ENCODE data around the gene RSKR.
"Not testable (repeated sequence)": the region's sequence is repeated elsewhere in the genome, so short reads cannot be mapped to it uniquely, and the experiment has no call there.

Gene RSKR

DNA sequence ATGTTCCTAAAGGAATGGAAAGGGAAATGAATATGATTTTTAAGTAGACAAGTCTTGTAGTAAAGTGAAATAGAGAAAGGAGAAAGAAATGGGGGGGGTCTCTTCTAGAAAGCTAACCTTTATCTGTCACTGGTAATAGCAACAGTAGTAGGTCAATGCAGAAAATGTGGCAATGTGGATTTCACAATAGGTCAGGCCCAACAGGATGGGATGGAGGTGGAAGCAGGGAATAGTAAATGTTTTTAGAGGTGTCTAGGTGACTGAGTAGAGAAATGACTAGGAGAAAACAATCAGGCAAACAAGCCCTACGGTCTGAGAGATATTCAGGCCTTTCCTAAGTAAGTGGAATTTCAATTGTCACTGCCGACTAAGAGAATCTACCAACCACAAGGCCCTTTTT, 6.0 kb upstream of the RSKR start:
- no peak for DNase-seq

DNA sequence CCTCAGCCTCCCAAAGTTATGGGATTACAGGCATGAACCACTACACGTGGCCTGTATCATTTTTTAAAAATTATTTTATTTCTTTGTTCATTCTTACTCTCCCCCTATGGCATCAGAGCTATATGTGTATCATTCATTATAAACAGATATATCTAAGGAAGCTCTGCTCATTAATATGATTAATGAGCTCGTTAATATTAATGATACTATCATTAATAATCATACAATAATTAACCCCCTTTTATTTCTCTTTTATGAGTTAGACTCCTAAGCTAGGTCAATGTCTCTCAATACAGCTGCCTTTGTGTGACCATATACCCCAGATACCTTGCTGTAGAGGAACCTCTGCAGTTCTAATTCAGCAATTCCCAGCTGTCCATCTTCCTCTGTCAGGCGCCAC, 4.5 kb upstream of the RSKR start:
- DNase-seq: no peak

DNA sequence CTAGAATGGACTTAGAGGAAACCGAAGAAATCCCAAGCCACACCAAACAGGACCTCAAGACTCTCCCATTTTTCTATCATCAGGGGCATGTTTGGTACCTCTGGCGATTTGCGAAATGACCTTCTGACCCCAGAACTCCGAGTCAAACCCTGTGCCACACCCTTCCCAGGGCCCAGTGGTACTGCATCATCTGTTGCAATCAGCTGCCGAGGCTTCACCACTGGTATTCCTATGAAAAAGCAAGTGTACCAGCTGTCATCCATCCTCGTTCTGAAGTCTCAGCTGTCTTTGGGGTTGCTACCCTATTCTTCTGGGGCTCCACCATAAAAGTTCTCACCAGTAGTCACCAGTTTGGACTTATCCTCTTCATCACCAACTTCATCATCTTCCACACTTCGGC, 2.3 kb upstream of the RSKR start:
- DNase-seq: no peak

DNA sequence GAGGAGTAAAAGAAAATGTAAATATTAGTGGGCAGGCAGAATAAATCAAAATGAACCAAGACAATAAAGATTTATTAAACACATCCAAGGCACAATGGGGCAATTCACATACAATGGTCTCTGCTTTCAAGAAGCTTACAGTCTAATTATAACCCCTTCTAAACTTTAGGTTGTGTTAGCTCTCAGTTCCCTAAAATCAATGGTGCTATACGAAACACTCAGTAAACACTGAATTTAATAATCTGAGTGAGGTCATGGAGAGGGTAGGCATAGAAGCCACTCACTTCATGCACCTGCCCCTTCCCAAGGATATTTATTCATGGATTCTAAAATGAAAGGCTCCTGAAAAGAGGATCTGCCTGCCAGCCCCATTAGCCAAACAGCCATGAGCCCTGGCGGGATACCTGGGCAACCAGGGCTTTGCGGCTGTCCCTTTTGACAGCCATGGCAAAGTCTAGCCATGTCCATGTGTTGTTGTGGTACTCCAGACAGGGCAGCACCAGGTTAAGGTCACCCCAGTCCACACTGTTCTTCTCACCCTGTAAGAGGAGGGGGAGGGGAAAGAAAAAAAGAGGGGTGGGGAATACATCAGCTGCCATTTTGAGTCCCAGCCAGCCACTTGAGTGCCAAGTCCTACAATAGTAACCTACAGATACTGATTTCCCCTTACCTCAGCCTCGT, 1.4 kb upstream of the RSKR start:
- no peak for DNase-seq

DNA sequence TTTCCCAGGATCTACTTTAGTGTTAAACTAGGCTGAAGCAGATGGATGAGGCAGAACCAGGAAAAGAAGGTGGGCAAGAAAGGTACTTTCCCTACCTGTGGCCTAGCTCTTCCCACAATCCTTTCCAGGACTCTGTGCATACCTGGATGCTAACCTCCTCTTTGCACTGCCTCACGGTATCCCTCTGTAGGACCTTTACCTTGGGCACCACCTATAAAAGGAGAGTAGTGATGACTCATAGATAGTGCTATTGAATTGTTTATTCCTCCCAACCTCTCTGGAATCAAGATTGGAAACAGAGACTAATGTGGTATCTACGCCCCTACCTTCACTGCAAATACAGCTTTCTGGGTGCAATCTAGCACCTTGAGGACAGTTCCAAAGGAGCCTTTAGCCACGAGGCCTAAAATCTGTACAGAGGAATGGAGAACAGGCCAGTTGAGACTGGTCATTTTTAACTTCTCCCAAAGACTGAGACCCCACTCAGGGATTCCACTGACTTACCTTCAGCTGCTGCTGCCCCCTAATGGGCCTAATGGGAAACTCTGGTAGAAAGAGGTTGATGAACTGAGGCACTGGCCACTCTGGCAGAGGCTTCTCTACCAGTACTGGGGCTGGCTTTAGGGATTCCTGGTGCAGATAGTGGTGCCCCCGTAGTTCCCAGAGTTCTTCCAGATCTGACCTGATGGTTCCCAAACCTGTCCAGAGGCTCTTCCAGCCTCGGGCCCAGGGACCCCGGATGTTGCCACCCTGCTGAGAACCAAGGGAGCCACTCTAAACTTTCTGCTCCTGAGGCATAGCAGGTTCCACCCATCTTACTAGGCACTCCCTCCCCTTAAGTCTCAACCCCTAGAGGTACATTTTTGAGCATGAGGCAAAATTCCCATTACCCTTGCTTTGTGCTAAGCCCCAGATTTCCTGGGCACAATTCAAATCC, 781 bp downstream of the RSKR start:
- peak; percentile 11 for DNase-seq

DNA sequence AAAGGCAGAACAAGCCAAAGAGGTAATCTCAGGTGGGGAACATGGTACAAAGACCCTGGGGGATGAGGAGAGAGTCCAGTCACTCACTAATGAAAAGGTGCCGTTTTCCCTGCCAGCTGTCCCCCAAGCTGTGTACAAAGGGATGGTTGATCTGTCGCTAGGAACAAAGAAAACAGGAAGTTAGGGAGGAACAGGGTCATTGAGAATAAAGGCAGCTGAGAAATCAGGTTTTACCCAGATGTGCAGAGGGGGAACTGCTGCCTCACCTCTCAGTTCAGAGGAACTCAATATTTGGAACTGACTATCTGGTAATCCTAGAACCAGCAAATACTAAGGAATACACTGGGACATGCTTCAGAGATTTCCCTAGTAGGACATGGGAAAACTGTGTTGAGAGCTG, 1.5 kb downstream of the RSKR start:
- no peak for DNase-seq

DNA sequence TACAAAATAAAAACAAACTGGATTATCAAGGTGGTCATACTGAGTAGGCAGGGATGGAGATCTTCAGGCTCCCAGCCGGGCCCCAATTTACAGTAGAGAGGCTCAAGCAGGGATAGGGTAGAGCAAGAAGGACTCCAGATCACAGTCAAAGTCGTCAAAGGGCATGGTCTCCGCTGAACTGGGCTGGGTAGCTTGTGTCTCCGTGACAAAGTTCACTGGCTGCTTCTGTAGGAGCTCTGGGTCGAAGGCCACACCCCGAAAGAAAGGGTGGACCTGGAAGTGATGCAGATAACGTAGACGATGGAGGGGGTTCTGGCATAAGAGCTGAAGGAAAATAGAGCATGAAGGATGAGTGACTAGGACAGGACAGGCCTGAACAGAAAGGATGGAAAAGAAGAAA, 3.6 kb downstream of the RSKR start:
- no peak for DNase-seq

DNA sequence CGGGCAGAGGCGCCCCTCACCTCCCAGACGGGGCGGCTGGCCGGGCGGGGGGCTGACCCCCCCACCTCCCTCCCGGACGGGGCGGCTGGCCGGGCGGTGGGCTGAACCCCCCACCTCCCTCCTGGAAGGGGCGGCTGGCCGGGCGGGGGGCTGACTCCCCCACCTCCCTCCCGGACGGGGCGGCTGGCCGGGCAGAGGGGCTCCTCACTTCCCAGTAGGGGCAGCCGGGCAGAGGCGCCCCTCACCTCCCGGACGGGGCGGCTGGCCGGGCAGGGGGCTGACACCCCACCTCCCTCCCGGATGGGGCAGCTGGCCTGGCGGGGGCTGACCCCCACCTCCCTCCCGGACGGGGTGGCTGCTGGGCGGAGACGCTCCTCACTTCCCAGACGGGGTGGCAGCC, 10.0 kb downstream of the RSKR start:
- DNase-seq: not testable (repeated sequence)

DNA sequence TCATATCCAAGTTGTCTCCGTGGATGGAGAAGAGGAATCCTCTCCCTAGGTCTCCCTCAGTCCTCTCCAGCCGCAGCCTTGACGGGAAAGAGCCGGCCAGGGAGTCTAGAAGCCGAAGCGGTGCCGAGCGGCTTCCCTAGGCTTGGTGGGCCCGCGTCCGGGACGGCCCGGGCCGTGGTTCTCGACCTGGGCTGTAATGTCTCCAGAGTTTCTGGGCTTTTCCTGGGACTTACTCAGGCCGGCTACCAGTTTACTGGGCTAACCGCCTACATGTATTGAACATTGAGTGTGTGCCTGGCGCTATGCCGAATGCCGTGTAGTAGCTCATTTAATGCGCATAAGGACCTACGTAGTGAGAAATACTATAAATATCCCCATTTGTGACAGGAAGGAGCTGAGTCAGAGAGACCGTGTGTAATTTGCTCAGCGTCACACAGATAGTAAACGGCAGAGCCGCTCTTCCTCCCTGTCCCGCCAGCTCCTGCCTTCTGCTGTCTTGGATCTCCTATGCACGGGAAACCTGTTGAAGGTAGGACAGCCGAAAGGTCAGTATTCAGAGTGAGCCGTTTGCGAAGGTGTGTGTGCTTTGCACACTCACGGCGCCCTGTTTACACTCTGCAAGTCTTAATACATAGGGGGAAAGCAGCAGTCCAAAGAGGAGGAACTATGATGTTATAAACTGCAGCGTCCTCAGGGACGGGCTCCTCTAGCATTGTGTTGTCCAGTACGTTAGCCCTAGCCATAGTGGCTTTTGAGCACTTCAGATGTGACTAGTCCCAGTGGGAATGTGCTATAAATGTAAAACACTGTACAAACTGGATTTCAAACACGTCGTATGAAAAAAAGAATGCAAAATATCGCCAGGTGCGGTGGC, 14.4 kb downstream of the RSKR start:
- peak; percentile 56 for DNase-seq

DNA sequence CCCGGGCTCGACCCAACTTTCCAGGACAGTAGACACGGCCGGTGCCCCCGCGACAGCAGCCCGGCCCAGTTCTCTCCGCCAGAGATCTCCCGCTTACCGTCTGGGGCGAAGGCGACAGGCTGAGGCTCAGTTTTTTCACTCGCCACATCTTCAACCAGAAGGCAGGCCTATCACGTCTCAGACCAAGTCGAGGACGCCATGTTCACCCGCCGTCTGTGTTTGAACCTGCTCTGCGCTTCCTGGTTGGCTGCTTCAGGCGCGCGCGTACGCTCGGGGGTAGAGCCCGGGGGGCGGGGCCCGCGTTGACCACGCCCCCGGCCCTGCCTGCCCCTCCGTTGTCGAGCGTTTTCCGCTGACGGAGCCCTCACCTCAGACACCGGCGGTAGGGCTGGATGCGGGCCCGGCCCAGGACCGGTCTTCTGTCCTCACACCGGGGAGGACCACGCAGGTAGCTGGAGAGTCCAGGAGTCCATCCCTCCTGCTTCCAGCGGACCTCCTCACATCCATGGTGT, 15.1 kb downstream of the RSKR start, which contains the start of gene SPAG5:
TSS of gene SPAG5 (minus strand) at position 227 of the 512 bp plus-strand sequence. CDS start at position 148, 79 bp downstream.
- peak; percentile 92 for DNase-seq

DNA sequence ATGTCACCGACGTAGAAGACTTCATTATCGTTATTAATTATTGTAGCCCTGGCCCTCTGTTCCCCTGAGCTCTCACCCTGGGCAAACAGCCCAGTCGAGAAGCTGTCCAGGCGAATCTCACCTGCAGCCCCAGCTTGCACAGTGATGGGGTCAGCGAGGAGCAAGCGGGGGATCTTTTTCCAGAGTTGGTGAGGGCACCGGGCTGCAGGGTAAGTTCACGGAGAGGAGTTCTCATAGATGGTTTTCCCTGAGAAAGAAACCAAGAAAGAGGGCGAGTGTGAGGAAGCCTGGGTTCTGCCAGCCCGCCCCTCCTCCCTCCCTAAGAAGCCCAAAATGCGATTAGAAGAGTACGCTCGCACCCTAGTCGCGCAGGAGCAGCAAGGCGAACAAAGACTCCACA, 15.6 kb downstream of the RSKR start:
- peak; percentile 66 for DNase-seq

DNA sequence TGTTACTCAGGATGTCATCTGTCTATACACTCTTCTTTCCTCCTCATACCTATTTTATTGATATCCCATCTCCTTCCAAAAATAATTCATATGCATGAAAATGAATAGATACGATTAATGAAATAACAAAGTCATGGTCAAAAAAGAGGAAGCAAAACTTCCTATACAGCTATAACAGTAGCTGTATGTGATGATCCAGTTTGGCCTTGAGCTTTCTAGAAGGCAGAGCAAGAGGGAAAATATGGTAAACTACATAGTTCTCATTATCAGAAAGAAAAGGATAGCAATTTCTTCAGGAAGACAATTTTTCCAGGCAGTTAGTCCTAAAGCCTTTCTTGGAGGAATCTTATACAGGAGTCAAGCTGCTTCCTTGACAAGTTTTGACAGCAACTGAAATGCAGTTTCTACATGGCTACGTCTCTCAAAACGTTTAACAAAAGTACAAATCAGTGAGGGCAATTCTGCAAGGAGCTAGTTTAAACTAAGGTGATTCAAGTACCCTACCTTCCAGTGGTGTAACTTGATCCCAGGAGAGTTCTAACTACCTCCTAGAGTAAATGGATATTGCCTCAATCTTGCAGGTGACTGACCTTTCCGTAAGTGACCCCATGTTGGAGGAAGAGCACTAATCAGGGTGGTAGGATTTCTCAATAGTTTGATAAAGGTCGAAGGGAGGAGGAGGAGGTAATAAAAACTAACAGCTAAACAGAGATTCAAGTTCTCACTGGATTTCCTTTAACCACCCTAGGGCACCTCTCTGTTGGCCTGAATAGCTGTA, 16.2 kb downstream of the RSKR start:
- DNase-seq: peak; percentile 38

DNA sequence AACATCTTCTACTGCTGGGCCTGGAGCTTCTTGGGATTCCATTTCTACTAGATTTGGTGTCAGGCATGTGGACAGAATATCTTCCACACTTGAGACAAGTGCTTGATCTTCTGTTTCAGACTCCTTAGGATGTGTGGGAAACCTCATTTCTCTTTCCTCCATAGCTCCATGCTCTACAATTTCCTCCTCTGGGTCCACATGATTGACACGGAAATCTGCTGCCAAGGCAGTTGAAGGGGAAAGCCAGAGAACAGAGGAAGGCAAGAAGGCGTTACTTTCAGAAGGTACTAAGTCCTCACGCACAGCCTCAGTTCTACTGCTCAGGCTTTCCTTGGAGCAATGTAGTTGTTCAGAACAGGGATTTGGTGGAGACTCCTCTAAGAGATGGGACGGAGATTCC, 21.7 kb downstream of the RSKR start:
- no peak for DNase-seq

DNA sequence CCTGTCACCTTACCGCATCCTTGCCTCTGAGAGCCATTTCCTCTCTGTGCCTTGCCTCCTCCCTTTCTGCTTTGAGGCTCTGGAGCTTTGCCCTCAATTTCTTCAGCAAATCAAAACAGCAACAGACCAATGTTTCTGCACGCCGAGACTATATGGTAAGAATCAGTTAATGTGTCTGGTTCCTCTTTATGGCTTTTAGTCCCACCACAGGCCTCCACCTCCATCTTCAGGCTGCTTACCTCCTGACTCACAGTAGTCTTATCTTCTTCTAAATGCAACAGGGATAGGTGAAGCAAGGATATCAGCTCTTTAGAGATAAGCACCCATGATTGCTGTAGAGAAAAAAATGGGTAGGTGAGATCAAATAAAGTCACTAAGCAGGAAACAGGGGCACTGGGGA, 28.1 kb downstream of the RSKR start:
- no peak for DNase-seq

DNA sequence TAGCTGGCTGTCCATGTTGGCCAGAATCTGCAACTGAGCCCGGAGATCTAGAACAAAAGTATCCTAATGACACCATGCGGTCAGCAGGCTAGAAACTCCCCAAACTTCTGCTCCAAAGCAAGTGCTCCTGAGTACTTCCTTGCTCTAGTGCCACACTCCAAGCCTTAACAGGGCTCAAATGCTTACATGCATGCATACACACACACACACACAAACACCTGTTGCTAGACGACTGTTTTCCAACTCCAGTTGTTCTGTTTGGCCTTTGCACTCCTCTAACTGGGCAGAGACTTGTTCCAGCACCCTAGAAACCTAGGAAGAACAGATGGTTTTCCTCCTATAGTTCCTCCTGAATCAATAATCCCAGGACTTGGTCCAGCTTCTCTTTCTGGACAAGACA, 29.6 kb downstream of the RSKR start:
- DNase-seq: no peak

DNA sequence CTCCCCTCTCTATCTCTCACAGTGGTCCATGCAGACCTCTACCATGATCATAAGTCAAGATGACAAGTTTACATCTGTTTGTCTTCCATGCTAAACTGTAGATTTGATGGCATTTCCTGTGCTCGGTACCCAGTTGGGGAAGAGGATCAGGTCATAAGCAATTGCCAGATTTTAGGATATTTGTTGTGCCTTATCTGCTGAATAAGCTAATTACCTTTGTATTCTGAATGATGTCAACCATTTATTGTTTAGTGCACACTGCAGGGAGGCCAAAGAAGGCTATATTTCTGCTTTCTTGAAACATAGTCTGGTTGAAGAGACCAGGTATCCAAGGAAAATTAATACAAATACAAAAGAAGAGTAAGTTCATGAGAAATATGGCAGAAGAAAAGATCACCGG, 31.5 kb downstream of the RSKR start:
- DNase-seq: no peak

DNA sequence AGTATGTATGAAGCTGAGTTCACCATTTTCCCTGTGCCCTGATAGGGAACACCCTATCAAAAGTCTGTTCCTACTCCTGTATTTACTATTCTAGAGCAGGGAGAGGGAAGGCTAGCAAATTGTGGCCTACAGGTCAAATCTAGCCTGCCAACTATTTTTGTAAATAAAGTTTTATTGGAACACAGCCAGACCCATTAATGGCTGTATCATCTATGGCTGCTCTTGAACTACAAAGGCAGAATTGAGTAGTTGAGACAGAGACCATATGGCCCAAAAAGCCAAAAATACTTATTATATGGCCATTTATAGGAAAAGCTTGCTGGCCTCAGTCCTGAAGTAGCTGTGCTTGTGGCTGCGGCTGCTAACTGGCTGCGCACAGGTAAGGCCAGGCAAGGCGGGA, 33.0 kb downstream of the RSKR start:
- no peak for DNase-seq

DNA sequence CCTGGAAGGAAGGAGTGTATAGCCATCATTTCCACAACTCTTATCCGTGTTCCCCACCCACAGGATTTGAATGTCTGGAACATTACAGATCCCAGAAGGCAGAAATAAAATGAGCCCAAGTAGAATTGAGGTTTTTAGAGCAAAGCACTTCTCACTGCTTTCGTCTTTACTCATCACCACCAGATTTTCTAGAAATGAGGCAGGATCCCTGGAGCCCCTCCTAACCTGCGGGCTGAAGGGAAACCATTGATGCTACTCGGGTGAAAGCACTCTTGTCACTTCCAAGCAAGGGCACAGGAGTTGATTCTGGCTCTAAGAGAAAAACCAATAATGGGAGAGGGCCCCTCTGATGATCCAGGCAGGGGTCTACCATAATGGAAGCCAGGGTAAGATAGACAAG, 34.5 kb downstream of the RSKR start:
- no peak for DNase-seq

DNA sequence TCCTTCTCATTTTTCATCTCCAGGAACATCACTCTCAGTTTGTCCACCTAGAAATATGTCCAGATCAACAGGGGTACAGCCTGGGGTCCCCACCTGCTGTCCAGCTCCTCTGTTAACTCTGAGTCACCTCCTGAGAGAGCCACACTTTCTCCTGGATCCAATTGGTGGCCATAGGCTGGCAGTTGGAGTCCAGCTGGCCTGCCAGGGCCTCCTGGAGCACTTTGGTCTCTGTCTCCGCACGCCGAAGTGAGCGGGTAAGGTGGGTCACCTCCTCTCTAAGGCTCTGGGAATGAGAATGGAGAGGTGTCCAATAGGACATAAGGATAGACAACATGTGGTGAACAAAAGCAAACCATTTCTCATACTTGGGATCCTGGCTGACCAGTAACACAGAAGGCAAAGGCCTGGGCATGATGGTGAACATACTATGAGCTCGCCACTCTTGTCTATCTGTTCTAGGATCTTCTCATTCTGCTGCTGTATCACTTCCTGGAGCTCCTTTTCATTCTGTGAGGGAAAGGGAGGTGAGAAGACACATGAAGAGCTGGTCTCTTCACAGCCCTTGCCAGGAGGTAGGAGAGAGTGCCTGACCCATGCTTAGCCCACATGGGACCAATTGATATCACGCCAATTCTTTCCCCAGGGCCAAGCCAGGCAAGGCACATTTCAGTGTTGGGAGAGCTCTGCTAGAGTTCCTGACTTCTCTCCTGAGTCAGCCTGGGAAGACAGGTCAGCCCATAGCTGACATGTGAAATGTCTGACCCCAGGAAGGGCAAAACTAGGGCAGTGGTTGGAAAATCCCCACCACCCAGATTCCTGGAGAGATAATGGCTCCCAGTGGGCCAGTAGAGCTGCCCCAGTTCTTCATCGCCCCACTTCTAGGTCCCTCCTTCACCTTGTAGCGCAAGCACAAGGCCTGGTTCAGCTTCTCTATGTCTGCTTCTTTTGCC, 35.5 kb downstream of the RSKR start:
- no peak for DNase-seq

DNA sequence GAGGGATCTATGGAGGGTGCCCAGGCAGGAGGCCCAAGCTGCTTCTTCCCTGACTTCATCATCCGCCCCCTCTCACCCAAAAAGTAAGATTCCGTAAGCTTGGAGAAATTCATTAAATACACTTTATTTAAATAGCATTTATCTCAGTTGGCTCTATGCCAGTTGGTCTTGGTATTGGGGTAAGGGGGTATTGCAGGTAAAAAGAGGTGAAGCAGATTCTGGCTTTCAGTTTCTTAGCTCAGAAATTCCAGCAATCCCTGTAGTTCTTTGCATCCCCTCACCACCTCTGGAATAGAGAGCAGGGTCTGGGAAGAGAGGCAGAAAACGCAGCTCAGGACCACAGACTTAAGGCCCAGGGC, 36.5 kb downstream of the RSKR start:
- no peak for DNase-seq
